Measurements from ENCODE around the gene PRKD2.

PRKD2 gene

DNA sequence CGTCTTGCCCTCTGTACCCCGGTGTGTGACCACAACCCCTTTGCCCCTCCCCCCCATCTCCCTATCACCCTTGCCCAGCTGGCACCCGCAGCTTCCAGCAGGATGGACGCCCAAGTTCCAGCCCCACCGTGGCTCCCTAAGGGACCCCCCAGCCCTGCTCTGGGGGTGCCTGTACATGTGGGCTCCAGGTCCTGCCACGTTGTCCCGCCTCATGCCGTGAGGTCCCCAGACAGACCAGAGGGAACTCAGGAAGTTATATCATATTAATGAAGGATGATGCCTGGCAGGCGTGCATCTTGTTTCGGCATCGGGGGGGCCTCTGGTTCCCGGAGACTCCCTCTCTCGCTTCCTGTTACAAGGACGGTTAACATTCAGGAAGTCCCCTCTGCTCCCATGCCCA, 90.5 kb downstream of the PRKD2 start:
- ChIA-PET CTCF (no interaction called here), POLR2A (ENCODE audit: low non-redundant PET) (interaction anchor here (0.6 kb wide), 1 partner anchor 39 kb away, joined by 7 read pairs; no protein-coding TSS in a partner anchor)
- H3K27ac ChIP-seq: no peak overlapping the region
- no peak for DNase-seq (ENCODE audit: low spot score)
- TF ChIP-seq, protein P1, sequence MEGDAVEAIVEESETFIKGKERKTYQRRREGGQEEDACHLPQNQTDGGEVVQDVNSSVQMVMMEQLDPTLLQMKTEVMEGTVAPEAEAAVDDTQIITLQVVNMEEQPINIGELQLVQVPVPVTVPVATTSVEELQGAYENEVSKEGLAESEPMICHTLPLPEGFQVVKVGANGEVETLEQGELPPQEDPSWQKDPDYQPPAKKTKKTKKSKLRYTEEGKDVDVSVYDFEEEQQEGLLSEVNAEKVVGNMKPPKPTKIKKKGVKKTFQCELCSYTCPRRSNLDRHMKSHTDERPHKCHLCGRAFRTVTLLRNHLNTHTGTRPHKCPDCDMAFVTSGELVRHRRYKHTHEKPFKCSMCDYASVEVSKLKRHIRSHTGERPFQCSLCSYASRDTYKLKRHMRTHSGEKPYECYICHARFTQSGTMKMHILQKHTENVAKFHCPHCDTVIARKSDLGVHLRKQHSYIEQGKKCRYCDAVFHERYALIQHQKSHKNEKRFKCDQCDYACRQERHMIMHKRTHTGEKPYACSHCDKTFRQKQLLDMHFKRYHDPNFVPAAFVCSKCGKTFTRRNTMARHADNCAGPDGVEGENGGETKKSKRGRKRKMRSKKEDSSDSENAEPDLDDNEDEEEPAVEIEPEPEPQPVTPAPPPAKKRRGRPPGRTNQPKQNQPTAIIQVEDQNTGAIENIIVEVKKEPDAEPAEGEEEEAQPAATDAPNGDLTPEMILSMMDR (conservative IDR thresholded peaks at IDR 0.05; ENCODE audit: low read depth): no peak

DNA sequence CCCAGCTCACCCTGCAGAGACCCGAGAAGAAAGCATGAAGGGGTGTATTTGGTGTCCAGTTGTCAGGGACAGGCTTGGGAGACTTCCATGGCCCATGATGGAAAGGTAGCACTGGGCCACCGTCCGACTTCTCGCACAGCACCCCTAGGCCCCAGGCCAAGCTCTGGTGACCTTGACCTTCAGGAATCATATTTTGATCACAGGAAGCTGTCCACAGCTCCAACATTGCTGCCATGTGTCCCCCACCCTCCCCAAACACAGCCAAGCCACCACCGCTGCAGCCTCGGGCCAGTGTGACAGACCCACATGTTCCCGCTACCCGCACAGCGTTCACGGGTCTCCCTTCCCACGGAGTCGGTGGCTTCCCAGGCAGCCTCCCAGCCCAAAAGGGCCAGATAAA, 91.2 kb downstream of the PRKD2 start:
- TF ChIP-seq, protein P1 (conservative IDR thresholded peaks at IDR 0.05; ENCODE audit: low read depth): no peak
- DNase-seq (ENCODE audit: low spot score): no peak
- POLR2A ChIA-PET (ENCODE audit: low non-redundant PET): interaction anchor here (0.6 kb wide), 1 partner anchor 40 kb away, joined by 7 read pairs; no protein-coding TSS in a partner anchor
- peak overlapping the region; percentile 52 for H3K27ac ChIP-seq
- CTCF ChIA-PET: interaction anchor here (0.7 to 1.2 kb wide), 2 partner anchors 12 to 18 kb away, joined by 4 read pairs; no protein-coding TSS in a partner anchor

GRCh38 chr19:46624958-46625661, 91.8 kb downstream of the PRKD2 start, which contains the start of gene PTGIR:
Gene PTGIR (minus strand): TSS chr19:46625089. CDS start chr19:46624225, 864 bp downstream.
- no peak for DNase-seq (ENCODE audit: low spot score)
- TF ChIP-seq, protein P1 (conservative IDR thresholded peaks at IDR 0.05; ENCODE audit: low read depth): no peak
- ChIA-PET POLR2A (ENCODE audit: low non-redundant PET) (no interaction called here), CTCF (interaction anchor here (0.6 to 1.2 kb wide), 4 partner anchors 11 to 80 kb away, joined by 3 to 4 read pairs (median 4); no protein-coding TSS in a partner anchor)
- peak within 1 kb of the TSS; percentile 52 for H3K27ac ChIP-seq

Measured in RWPE1 (cell line).